Activated CD4-positive, alpha-beta T cell treated with anti-CD3 and anti-CD28 coated beads for 4 hours (primary cell): ENCODE measurements around the gene SLC44A3.

Experiments
- DNase-seq, 2 donors: peaks; one replicate each; pipeline ENCODE4 v3.0.0-alpha.2; 2020

The SLC44A3 gene

DNA sequence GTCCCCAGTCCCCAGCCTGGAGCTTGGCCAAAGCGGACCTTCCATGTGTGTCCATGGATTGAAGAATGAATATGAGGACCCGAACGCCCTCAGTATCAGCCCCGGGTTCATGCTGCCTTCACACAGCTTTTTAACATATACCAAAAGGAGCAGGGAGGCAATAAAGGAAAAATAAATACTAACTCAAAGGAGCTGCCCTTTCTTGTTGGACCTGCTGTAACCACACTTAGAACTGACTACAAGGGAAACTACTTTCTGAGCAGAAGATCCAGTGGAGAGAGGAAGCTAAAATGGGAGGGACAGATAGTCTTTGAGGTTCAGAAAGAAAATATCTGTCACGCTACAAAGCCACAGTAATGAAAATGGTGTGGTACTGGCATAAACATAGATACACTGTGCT is 58.2 kb downstream of the SLC44A3 start:
- DNase-seq, result no peak

DNA sequence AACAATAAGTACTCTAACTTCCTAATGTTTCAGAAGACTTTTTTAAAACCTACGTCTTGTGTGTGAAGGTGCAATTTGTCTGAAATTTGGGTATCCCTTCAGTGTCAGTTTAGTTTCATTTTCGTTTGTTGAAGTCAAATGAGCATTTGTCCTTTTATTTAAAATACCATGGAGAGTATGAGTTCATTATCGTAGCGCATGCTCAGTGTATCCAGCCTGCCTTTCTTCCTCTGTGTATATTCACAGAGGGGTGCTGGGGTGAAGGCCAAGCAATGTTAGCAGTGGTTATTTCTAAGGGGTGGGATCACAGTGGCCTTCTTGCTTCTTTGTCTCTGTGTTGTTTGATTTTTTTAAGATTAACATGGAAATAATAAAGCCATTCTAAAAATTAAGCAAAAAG is 63.5 kb downstream of the SLC44A3 start:
- no peak for DNase-seq

DNA sequence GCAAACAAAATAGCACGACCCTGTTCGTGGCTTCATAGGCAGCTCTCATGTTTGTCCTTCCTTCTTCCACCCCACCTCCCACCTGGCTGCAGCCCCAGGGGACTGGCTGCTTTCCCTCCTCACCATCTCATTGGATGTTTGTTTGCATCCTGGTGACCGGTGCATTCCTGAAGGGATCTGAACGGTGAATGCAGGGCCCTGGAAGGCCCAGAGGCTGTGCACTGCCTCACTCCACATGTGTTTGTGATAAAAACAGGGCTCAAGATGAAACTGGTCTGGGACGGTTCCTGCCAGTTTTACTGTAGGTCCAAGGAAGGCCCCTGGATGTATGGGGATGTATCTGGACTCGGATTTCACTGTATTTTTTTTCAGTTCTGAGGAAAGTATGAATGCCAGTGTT is 63.9 kb downstream of the SLC44A3 start:
- DNase-seq, result no peak

DNA sequence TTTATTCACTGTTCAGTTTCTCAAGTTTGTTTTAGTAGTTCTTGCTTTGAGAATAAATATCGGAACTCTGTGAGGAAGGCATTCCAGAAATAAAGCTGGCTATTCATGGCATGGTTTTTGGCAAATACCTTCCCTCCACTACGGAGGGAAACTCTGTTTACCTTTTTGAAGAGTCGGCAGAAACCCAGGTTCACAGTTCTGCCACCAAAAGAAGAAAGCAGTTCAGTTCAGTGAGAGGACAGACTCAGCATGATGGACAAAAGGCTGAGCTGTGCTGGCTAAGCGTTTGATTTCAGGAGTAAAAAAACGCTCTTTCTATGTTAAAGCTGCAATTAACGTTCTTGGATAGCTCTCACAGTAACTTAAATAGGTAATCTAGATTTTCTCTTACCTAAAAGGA is 64.3 kb downstream of the SLC44A3 start:
- no peak for DNase-seq

DNA sequence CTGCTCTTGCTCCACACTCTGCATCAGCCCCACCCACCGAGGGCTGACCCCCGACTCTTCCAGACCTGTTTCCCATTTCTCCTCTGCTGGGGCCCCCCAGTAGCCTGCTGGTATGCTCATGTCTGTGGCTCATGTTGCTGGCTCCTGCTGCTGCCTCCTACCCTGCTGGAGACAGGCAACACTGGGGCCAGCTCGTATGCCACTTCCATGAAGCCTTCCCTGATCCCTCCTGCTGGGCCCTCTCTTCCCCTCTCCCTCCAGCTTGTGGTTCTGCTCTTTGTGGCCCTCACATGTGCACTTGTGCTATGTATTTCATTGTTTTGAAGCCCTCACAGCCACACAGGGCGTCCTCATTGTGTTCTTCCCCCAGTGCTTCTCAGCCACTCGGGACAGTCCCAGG is 66.2 kb downstream of the SLC44A3 start:
- DNase-seq, result no peak

DNA sequence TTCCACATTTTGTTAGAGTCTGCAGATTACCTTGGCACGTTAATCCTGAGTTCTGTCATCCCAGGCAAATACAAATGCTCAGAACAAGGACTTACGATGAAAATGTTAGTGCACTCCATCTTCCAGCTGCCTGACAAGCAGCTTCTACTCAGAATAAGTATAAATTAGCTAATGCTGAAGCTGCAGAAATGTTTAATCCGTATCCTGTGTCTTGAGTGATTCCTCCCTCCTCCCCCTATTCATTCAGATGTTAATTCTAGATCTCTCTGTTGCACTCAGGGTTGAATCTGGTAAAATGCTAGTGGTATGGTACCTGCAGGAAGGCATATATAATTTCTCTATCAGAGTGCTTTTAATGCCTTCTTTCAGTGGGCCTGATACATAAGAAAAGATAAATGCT is 66.9 kb downstream of the SLC44A3 start:
- no peak for DNase-seq

DNA sequence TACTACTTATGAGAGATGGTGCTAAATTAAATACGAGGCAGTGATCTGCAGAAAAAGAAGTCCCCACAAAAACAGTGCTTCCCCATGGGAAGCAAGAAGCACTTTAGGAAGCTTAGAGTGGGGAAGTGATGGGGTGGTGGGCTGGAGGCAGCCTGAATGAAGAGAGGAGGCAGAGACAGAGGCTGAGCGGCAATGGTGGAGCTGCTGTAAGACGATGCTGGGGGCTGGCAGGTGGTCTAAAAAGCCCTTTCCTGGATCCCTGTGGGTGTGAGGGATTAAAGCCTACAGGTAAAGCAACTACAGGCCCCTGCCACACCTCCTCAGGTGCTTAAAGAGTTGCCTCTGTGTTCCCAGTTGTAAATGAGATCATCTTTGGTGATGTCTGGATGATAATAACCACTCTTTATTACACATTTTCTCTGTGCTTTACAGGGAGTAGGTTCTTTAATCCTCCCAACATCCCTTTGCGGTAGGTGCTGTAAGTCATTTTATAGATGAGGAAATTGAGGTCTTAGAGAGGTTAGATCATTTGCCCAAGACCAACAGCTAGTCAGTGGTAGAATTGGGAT is 67.5 kb downstream of the SLC44A3 start:
- DNase-seq, result no peak

DNA sequence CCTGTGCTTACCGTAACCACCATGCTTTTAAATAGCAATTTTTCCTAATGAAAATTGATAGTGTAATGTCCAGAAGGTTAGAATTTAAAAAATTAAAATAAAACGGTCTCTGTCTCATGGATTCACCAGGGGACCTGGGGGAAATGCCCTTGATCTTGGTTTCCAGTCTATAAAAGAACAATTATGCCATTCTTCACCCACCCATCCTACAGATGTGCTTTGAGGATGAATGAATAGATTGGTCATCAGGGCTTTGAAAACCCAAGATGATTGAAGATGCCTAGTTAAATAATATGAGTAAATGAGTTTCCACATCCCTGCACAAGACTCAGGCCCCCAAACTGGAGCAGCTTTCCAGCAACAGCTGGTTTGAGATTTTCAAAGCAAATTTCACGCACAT is 68.0 kb downstream of the SLC44A3 start:
- DNase-seq, result no peak

DNA sequence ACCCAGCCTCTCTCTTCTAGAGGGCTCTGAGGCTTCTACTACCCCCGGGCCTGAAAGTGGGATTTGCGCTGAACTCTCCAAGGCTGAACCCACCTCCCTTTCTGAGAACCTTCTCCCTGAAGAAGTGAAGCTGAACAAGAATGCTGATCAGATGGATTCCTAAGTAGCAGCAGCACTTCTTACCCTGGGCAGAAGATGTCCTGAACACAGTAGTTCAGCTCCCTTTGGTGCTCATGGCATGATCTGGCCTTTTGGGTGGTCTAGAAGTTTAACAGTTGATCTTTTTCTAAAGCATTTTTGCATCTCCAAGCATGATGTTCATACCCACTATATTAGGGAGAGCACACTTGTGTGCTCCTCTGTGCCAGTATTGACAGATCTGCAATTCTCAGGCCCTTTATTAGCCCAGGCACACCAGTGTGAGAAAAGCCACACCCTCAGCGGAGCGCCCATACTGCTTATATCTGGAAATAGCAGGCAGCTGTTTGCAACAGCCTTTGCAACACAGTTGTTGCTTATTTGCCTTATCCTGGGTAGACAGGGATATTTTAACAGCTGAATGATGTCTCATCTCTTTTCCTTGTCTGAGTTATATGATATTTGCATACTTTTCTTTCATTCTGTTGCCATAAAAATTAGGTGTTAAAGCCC is 72.6 kb downstream of the SLC44A3 start:
- DNase-seq, result no peak

DNA sequence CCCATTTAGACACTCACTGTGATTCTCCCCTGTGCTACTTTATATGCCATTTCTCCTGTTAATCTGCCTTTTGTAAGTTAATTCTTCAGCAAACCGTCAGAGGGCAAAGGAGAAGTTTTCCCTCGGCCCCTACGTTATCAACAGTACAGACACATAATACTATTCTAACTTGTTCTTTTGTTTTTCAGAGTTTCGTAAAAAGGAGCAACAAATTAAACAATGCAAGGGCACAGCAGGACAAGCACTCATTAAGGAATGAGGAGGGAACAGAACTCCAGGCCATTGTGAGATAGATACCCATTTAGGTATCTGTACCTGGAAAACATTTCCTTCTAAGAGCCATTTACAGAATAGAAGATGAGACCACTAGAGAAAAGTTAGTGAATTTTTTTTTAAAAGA is 74.5 kb downstream of the SLC44A3 start:
- no peak for DNase-seq

DNA sequence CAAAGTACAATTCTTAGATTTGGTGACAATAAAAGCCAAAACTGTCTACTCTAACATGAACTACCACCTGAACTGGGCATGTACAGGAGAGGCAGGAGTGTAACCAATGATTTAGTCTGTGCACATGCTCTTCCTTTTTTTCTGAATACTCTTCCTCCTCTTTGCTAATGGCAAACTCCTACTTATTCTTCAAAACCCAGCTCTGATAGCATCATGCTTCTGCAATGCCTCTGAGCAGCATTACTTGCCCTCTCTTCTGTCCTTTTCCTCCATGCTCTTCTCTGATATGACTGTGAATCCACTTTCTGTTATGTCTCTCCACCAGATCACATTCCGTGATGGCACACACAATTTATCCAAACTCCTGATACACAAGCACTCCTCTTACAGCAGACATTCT is 75.4 kb downstream of the SLC44A3 start:
- no peak for DNase-seq

DNA sequence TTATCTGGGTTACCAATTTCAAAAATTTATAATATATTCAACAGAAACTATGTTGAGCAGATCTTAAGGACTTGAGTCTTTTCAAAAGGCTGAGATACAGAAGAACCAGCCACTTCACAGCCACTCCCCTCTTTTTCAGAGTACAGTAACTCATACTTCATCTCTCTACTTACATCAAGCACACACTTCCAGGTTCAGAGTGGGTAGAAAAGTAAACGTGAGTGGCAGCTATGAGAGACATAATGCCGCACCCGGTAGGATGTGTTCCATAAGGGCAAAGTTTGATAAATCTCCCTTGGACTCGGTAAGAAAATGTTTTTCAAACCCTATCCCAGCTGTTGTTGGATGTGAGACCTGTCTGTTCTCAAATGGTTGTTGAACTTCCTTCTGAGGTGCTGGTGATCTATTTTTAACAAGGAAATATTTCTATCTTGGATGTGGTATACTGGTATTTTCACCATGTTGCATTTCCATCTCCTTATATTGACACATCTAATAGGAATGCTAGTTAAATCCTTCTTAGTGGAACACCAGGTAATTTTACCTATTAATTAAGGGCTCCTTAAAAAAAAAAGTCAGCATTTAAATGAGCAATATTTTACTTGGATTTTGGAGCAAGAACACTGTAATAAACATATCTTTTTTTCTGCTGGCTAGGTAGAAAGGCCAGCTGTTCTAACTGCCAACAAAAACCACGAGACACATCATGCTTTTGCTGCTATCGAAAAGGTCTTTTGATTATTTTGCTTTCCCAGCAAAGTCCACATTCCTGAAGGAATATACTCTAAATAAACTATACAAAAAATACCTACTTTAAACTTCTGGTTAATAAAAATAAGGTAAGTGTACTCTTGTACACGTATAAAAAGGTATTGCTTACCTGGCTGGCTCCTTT is 78.6 kb downstream of the SLC44A3 start:
- no peak for DNase-seq

DNA sequence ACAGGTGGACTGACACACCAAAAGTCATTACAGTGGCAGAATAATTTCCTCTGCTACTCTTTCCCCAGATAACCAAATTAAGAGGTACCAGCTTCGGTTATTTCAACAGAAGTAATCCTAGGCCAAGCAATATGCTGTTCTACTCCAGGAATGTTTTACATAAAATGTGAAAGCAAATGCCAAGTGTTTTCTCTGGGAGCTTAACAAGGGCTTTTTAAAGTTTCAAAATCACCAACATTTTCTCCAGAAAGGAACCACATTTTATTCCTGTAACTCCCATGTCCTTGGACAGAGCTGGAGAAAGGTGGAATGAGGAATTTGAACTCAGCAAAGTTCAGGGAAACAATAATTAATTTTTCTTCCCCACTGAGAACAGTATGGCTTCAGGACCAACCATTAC is 79.6 kb downstream of the SLC44A3 start:
- DNase-seq, result no peak

DNA sequence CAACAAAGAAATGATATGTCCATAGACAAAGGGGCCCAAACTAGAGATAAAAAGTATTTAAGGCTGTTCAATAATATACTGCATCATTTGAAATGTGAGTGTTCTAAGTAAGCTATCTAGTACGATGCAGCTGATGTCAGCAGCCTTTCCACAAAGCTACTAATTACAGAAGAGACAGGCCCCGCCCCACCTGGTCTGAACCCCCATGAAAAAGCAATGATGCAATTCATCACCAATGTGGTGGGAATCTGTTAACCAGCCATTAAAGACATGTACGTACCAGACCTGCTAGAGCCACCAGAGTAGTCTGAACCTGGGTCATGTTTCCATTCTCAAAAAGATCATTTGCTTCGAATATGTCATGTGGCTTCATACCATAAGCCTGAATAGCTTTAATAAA is 81.7 kb downstream of the SLC44A3 start:
- no peak for DNase-seq

DNA sequence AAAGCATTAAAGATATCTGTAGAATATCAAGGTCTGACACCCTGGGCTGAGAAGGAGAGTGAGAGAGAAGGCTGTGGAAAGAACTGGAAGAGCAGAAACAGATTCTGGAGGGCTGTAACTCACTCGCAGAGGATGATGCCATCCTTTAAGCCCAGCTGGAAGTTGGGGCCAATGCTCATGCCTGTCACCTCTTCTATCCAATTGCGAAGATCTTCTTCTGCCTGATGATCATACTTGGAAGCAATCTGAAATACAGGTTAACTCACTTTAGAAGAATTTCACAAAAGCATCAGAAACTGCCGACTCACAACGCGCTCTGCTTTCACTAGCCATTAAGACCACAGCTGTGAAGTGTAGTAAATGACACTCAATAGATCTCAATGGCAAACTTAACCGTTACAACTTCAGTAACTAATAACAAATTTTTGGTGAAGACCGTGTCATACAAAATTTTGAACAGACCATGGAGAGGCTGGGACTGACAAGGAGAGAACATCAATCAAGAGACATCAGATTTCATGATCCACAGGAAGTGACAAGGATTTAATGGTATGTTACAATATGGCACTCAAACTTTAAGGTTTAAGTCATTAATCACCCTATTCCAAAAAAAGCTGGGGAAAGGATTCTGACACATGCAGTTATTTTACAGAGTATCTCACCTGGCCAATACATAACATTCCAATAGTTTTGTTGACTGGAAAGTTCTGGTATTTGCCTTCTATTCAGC is 83.3 kb downstream of the SLC44A3 start:
- DNase-seq, result no peak

DNA sequence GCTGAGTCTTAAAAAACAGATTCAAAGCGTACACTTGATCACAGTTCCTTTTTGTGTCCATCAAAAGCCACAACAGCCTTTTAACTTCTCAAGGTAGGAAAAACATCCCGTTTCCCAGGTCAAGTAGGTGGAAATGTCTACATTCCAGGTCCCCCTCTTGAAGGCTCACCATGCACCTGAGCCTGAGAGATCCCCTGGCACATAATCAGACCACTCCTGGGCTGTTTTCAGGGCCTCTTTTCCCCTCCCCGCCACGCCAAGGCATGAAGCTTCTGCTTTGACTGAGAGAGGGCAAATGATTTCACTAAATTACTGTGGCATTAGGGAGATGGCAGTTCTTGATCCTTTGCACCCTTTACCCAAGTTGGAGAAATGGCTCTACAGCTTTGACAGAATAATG is 85.0 kb downstream of the SLC44A3 start:
- DNase-seq, result no peak

DNA sequence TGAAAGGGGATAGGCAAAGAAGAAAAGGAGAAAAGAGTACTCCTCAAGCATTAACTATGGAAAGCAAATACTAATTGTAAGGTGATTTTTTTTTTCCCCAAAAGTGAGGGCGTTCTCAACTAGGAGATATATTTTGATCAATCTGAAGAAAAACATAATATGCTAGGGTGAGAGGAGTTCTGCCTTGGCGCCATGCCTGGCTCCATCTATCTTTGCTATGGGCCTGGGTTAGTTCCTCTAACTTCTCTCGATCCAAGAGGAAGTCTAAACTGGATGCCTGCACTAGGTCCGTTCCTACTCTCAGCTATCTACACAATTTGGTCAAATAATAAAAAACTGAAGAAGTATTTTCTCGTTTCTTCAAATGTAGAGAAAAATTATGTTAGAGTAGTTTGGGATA is 86.2 kb downstream of the SLC44A3 start:
- no peak for DNase-seq

DNA sequence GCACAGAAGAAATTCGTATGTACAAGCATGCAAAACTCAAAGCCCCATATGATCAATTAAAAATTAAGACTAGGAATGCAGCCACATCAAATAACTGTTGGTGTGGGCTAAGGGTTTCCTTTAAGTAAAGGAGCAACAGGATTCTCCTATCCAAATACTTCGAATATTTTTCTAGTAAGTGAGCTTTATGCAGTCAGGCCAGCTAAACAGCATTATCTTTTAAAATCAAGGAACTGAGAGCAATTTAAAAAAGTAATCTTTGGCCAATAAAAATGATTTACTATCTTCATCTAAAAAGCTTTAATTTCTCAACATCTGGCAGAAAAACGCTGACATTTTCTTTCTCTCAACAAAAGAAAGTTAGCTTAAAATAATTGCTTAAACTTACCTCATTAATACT is 87.0 kb downstream of the SLC44A3 start:
- no peak for DNase-seq

DNA sequence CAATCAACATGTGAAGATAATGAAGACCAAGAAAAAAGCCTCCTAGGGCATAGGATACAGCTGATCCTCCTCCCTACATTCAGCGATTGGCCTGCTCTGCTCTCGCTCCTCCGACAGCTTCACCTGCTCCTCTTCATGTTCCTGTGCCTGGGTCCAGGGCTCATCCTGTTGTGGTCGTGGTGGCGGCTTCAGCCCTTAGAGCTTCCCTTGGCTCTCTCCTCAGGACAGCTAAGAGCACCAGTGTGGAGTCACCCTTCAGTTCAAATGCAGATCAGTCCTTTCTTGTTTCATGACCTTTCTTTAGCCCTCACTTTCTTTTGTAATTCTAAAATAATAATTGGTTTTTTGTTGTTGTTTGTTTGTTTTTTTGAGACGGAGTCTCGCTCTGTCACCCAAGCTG is 88.0 kb downstream of the SLC44A3 start:
- no peak for DNase-seq

DNA sequence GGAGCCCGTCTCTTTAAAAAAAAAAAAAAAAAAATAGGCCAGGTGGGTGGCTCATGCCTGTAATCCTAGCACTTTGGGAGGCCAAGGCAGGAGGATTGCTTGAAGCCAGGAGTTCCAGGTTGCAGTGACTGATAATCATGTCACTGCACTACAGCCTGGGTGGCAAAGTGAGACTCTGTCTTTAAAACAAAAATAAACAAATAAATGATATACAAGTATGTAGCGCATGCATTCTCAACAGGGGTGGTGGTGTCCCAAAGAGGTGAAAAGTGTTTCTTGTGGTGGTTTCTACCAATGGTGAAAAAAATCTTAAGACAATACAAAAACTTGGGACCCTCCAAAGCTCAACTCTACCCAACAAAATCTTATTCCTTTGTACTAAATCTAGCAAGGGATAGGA is 88.8 kb downstream of the SLC44A3 start:
- DNase-seq, result no peak

DNA sequence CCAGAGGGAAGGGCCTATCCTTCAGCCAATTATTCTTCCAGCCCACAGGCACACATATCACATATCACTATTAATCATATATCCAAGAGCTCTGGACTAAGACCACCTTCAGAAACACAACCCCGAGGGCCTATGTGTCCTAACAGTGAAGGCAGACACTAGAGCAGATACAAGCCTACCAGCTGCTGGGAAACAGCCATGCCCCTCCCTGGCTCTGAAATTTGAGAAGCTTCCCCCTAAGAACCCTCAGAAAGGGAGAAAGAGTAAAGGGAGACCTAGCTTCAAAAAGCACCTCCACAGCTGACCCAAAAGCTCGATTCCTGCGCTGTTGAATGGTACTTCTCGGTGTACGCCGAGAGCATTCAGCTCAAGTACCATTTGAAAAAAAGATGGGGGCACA is 89.3 kb downstream of the SLC44A3 start:
- DNase-seq, result no peak

DNA sequence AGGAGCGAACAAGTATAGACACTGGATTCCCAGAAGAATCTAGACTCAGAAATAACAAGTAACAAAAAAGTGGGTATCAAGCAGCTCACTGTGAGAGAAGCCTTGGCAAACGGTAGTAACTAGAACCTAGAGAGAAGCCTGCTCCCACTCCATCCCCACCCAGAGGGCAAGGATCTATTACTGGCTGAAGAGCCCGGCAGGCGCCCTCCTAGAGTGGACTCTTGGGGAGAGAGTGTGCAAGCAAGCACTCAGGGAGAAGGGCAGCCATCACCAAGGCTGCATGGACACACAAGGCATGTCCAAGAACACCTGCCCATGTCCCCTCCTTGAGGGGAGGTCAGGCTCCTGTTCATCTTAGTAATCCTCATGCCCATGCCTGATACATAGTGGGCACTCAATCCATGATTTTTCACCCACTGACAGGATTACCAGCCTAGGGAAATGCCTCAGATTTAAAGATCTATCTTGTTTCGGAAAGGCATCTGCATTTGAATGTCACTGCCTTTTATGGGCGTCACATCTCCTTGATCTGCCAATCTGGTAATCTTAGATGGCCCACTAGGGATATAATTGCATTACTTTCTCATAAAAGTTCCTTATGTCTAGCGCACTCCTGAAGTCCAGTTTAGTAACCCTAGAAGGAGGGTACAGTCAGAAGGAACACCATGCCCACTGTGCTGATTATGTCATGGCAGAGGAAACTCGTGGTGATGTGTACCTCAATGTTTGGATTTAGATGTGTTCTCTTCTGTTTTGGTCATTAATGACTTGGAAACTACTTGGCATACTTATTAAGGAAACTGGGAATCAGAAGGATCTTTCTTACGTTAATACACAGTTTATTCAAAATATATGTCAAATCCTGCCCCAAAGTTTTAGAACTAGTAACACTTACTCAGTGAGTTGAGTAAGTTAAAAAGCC is 92.4 kb downstream of the SLC44A3 start:
- DNase-seq, result no peak

DNA sequence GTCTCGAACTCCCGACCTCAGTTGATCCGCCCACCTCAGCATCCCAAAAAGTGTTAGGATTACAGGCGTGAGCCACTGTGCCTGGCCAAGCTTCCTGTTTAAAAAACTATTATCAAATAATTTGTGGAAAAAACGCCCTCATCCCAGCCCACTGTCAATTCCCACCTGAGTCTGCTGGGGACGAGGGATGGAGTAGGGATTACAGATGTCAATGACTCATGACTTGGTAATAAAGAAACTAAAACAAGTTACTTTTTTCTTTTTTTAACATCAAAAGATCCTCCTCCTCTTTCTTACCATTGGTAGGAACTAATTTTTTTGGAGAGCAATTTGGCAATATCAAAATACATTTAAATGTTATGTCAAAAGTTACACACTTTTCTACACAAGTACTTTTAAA is 97.1 kb downstream of the SLC44A3 start:
- DNase-seq, result no peak
